K562 (cell line): ENCODE measurements around the gene DENND6B. TPM values are rescaled to one million over a fixed set of nuclear protein-coding genes. Genes with fewer than 3 reads are reported as not detected.
A peak's percentile ranks its signal among the peaks of the same experiment; 100 is the strongest.

Experiments used
- ATAC-seq: fragments of 200-7000 bp; cut with Tn5 transposase; 3 replicates; pipeline ENCODE4 v1.9.1; 2020; ENCODE audit warnings: moderate library complexity
- BruUV-seq: library from RNA; stranded (reverse); fragments of 400-500 nt; replicated peaks from 2 replicates; lab custom pipeline; 2021; lab: Mats Ljungman, UMichigan
- CTCF ChIA-PET: fragments of 300-600 bp; formaldehyde crosslinking; extraction: SDS; loops from one replicate; lab custom pipeline; 2021; ENCODE audit warnings: low intra/inter-chr PET ratio; lab: Yijun Ruan, JAX
- POLR2A ChIA-PET: fragments of 300-600, 350-650 bp; sonication (Branson Sonifier 250); formaldehyde crosslinking; extraction: SDS; loops from one replicate; lab custom pipeline; 2021; ENCODE audit warnings: antibody characterized with exemption, inconsistent platforms; lab: Yijun Ruan, JAX
- DNase-seq, 4 experiments: peaks; one replicate each; pipeline versions ENCODE4 v3.0.0 to v3.0.0-alpha.2; 2011 to 2018; ENCODE audit warnings: low spot score in 3 of 4, mixed read lengths in 3 of 4; ENCODE audit errors: extremely low read depth in 1 of 4
- FAIRE-seq: peaks from 2 replicates; lab custom pipeline; 2011; peaks lifted over from hg19 to GRCh38; lab: Jason Lieb, UNC
- H2AFZ ChIP-seq: 2 replicates; pipeline ENCODE4 v1.6.0; 2011; ENCODE audit warnings: low read depth, low read length, control low read depth, inconsistent platforms
- H3K27ac ChIP-seq: fragments of 200-600 bp; 3 replicates; pipeline ENCODE4 v1.8.0; 2011; ENCODE audit warnings: low read depth, mild to moderate bottlenecking, control low read depth, inconsistent platforms, low read length, moderate library complexity, mixed read lengths; ENCODE audit errors: extremely low read depth
- H3K27me3 ChIP-seq, 2 experiments: fragments of 300-600 bp in 1 of 2; 2 replicates in 1 of 2; 3 replicates in 1 of 2; pipeline versions ENCODE4 v1.6.0 to v1.8.0; 2011; ENCODE audit warnings: inconsistent platforms in 2 of 2, low read length in 2 of 2, mild to moderate bottlenecking in 1 of 2, mixed read lengths in 1 of 2, moderate library complexity in 1 of 2; ENCODE audit not compliant: control insufficient read depth in 2 of 2, insufficient read depth in 2 of 2
- H3K36me3 ChIP-seq: fragments of 300-600 bp; 3 replicates; pipeline ENCODE4 v1.8.0; 2011; ENCODE audit warnings: mild to moderate bottlenecking, low read length, inconsistent platforms; ENCODE audit not compliant: control insufficient read depth, insufficient read depth
- H3K4me1 ChIP-seq, 2 experiments: fragments of 200-600 bp in 1 of 2; replicated peaks in 1 of 2; 2 replicates in 1 of 2; 3 replicates in 1 of 2; pipeline versions ENCODE4 v1.5.1 to v1.8.0; 2011; ENCODE audit warnings: inconsistent platforms in 2 of 2, low read length in 2 of 2, mild to moderate bottlenecking in 1 of 2, mixed read lengths in 1 of 2, moderate library complexity in 1 of 2; ENCODE audit not compliant: control insufficient read depth in 2 of 2, insufficient read depth in 2 of 2
- H3K4me2 ChIP-seq: 2 replicates; pipeline ENCODE4 v1.6.1; 2011; ENCODE audit warnings: low read length, control low read depth, inconsistent platforms, mixed read lengths; ENCODE audit not compliant: insufficient read depth
- H3K4me3 ChIP-seq: fragments of 200-600 bp; sonication (generic), shearing (Covaris generic); 2 replicates; pipeline ENCODE4 v1.5.1; 2016; ENCODE audit warnings: control low read depth, inconsistent platforms
- H3K79me2 ChIP-seq: fragments of 200-600 bp; 3 replicates; pipeline ENCODE4 v1.8.0; 2011; ENCODE audit warnings: low read length, inconsistent platforms; ENCODE audit not compliant: control insufficient read depth, insufficient read depth
- H3K9ac ChIP-seq, 2 experiments: 2 replicates each; pipeline versions ENCODE4 v1.6.0 to v1.6.1; 2011; ENCODE audit warnings: low read depth in 2 of 2, low read length in 2 of 2, control low read depth in 1 of 2, inconsistent platforms in 1 of 2, mild to moderate bottlenecking in 1 of 2, mixed read lengths in 1 of 2; ENCODE audit not compliant: insufficient read depth in 1 of 2
- H3K9me1 ChIP-seq: one replicate; pipeline ENCODE4 v1.6.0; 2011; ENCODE audit warnings: inconsistent platforms, mild to moderate bottlenecking, low read length, moderate library complexity; ENCODE audit not compliant: control insufficient read depth, insufficient read depth
- H3K9me3 ChIP-seq: replicated peaks from 2 replicates; pipeline ENCODE4 v1.5.1; 2011; ENCODE audit warnings: low read depth, low read length, inconsistent platforms; ENCODE audit not compliant: control insufficient read depth, insufficient read depth
- H4K20me1 ChIP-seq: replicated peaks from 2 replicates; pipeline ENCODE4 v1.6.1; 2011; ENCODE audit warnings: low read length, inconsistent platforms, mixed read lengths; ENCODE audit not compliant: control insufficient read depth, insufficient read depth
- CXXC5 ChIP-seq: fragments of 250-450 bp; sonication (Bioruptor Pico); IDR thresholded peaks from 2 replicates; pipeline ENCODE4 v1.8.0; 2022; ENCODE audit warnings: inconsistent platforms, mild to moderate bottlenecking, moderate library complexity
- ELF2 ChIP-seq: fragments of 250-450 bp; sonication (Bioruptor Pico); IDR thresholded peaks from 2 replicates; pipeline ENCODE4 v1.5.0; 2021; ENCODE audit warnings: mild to moderate bottlenecking
- GTF2A2 ChIP-seq: IDR thresholded peaks from 2 replicates; pipeline ENCODE4 v1.6.1; 2016; ENCODE audit warnings: mild to moderate bottlenecking, missing genetic modification characterization, missing compliant biosample characterization
- NCOA4 ChIP-seq: fragments of 450-650 bp; IDR thresholded peaks from 2 replicates; pipeline ENCODE4 v1.6.1; 2018; ENCODE audit warnings: mild to moderate bottlenecking; ENCODE audit not compliant: partially characterized antibody
- NONO ChIP-seq, 2 experiments: fragments of 200-400 bp in 1 of 2; fragments of 450-650 bp in 1 of 2; formaldehyde crosslinking in 1 of 2; IDR thresholded peaks; 2 replicates each; pipeline ENCODE4 v1.6.1; 2017; ENCODE audit warnings: low read depth in 2 of 2, mild to moderate bottlenecking in 2 of 2, moderate library complexity in 2 of 2, low read length in 1 of 2
- POLR2G ChIP-seq: fragments of 200-400 bp; formaldehyde crosslinking; IDR thresholded peaks from 2 replicates; pipeline ENCODE4 v1.6.1; 2017; ENCODE audit warnings: low read depth, mild to moderate bottlenecking, antibody characterized with exemption, low read length, moderate library complexity
- RB1 ChIP-seq: fragments of 450-650 bp; IDR thresholded peaks from 2 replicates; pipeline ENCODE4 v1.6.1; 2017; ENCODE audit warnings: low read depth, mild to moderate bottlenecking
- WGBS: fragments of 100-300 bp; shearing (Covaris generic); methylation state at CpG from one replicate; pipeline ENCODE4 v1.1.6; 2016; ENCODE audit warnings: low coverage, mixed read lengths; ENCODE audit not compliant: insufficient coverage; ENCODE audit errors: missing lambda C conversion rate; 5-methylcytosine and 5-hydroxymethylcytosine counted together
- in situ Hi-C: fragments of 300-500 bp; cut with MboI; formaldehyde crosslinking; loops from 4 replicates; pipeline ENCODE4 v1.15.0; 2018; ENCODE audit warnings: inconsistent platforms, mixed read lengths
- intact Hi-C: fragments of 100-400 bp; cut with micrococcal nuclease; formaldehyde crosslinking; loops from 2 replicates; pipeline ENCODE4 v1.14.2; 2022
- polyA plus RNA-seq, 8 experiments: library from polyadenylated mRNA; depleted of rRNA in 4 of 8; stranded (reverse) in 5 of 8; unstranded in 3 of 8; fragments of >200 nt; fragmentation: Nextera tagmentation in 2 of 8; fragmentation: Illumina TruSeq in 1 of 8; extraction: Ambion mirVana in 2 of 8; extraction: Trizol in 1 of 8; gene quantifications; 2 replicates each; pipeline versions ENCODE4 v1.2.1 to v1.2.3, GENCODE V29; 2011 to 2014; ENCODE audit warnings: inconsistent platforms in 1 of 8, missing spikeins in 1 of 8
- total RNA-seq, 7 experiments: library from RNA; depleted of rRNA in 6 of 7; stranded (reverse); fragments of >200 nt in 6 of 7; fragmentation: Illumina TruSeq in 2 of 7; extraction: Trizol in 2 of 7; gene quantifications; 2 replicates each; pipeline versions ENCODE4 v1.2.1 to v1.2.3, GENCODE V29; 2011 to 2021; ENCODE audit warnings: low replicate concordance in 1 of 7
- TF ChIP-seq, protein P1 (sequence below): sonication (generic); formaldehyde crosslinking; IDR thresholded peaks from 2 replicates; pipeline ENCODE4 v1.8.0; 2022; ENCODE audit warnings: mild to moderate bottlenecking, missing genetic modification reagents
- TF ChIP-seq, protein P2 (sequence below), 2 experiments: IDR thresholded peaks; 2 replicates each; pipeline ENCODE4 v1.6.1; 2012; ENCODE audit warnings: improper control_type of control experiment in 2 of 2, low read depth in 2 of 2, low read length in 2 of 2, borderline replicate concordance in 1 of 2
- TF ChIP-seq, protein P3 (sequence below): fragments of 250-450 bp; sonication (Bioruptor Pico); IDR thresholded peaks from 2 replicates; pipeline ENCODE4 v1.5.1; 2021; ENCODE audit warnings: mild to moderate bottlenecking

Gene DENND6B
- total and polyA plus RNA-seq, 9 of the 15 experiments (the other 6 are each of a cell fraction or from before 2014, with no cell fraction given) = 0.07 to 3.7 (median 1.5) TPM

DNA sequence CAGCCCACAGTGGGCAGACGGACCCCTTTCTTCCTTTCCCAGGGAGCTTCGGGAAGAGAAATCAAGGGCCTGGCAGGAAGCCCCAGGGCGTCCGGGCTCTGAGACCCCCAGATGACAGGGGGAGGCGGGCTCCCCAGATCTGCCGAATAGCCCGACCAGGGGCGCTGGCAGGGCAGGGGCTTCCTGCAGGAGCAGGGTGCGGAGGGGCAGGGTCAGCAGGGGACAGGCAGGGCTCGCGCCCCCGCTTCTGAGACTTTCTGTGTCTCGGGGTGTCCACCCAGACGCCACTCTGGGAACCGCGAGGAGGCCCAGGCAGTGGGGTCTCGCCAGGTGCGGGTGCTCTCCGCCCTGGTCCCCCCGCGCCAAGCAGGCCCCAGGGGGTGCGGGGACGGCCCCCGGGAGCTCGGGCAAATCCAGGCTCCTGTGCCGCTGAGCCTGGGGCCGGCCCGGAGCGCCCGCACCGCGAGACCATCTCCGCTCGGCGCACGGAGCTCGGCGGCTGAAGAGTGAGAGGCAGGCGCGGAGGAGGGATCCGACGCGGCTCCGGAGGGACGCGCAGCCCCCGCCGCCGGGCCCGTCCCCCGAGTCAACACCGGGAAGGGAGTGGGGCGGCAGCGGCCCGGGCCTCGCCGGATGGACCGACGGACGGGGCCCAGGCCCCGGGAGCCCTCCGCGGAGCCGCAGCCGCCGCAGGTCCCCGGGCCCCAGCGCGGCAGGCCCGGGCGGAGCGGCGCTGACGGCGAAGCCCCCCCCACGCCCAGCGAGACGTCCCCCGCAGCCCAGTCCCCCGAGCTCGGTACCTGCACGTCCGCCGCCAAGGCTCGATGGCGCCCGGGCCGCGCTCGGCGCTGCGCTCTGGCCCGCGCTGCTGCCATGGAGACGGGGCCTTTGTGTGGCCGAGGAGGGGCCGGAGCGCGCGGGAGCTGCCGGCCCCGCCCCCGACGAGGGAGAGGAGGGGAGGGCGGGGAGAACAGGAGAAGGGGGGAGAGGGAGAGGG, 19.8 kb downstream of the DENND6B start, which contains the start of gene PLXNB2:
Gene PLXNB2 (minus strand): TSS at position 894 of the 997 bp plus-strand sequence. CDS start 17,062 bp downstream, outside the sequence.
- Histone ChIP-seq H3K4me1 (peaks cover 34 to 91% of the 10 kb centered on the region in 2 experiments), H3K27me3 (no peaks in the 10 kb centered on the region), H3K4me3 (peak within 1 kb of the TSS; percentile 59), H3K9me1 (no peaks in the 10 kb centered on the region), H3K9me3 (no peaks in the 10 kb centered on the region), H3K36me3 (no peaks in the 10 kb centered on the region), H4K20me1 (no peaks in the 10 kb centered on the region), H2AFZ (0 out of 2 replicates have a peak within 1 kb of the TSS, but pooled peaks have one; percentile 16), H3K79me2 (peaks cover 50% of the 10 kb centered on the region), H3K27ac (peak within 1 kb of the TSS; percentile 74), H3K9ac (peak within 1 kb of the TSS; percentile 75 to 91), H3K4me2 (peak within 1 kb of the TSS; percentile 61)
- WGBS = 0% methylated on average over 8 of the region's 105 CpGs
- intact Hi-C loops = no loop called here
- FAIRE-seq = no peak
- BruUV-seq = no TSS peak
- ChIA-PET POLR2A (interaction anchor here (0.6 to 2.5 kb wide), 4 partner anchors 13 to 45 kb away, joined by 3 to 11 read pairs (median 3); partner anchors contain the start of gene MAPK12), CTCF (no interaction called here)
- in situ Hi-C loops = no loop called here
- ATAC-seq = peak; percentile 68
- DNase-seq = peak; percentile 80 to 87 (median 84)
- TF ChIP-seq, protein P1, sequence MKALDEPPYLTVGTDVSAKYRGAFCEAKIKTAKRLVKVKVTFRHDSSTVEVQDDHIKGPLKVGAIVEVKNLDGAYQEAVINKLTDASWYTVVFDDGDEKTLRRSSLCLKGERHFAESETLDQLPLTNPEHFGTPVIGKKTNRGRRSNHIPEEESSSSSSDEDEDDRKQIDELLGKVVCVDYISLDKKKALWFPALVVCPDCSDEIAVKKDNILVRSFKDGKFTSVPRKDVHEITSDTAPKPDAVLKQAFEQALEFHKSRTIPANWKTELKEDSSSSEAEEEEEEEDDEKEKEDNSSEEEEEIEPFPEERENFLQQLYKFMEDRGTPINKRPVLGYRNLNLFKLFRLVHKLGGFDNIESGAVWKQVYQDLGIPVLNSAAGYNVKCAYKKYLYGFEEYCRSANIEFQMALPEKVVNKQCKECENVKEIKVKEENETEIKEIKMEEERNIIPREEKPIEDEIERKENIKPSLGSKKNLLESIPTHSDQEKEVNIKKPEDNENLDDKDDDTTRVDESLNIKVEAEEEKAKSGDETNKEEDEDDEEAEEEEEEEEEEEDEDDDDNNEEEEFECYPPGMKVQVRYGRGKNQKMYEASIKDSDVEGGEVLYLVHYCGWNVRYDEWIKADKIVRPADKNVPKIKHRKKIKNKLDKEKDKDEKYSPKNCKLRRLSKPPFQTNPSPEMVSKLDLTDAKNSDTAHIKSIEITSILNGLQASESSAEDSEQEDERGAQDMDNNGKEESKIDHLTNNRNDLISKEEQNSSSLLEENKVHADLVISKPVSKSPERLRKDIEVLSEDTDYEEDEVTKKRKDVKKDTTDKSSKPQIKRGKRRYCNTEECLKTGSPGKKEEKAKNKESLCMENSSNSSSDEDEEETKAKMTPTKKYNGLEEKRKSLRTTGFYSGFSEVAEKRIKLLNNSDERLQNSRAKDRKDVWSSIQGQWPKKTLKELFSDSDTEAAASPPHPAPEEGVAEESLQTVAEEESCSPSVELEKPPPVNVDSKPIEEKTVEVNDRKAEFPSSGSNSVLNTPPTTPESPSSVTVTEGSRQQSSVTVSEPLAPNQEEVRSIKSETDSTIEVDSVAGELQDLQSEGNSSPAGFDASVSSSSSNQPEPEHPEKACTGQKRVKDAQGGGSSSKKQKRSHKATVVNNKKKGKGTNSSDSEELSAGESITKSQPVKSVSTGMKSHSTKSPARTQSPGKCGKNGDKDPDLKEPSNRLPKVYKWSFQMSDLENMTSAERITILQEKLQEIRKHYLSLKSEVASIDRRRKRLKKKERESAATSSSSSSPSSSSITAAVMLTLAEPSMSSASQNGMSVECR (CRISPR knock-in tag) = peak; percentile 51; the same call in 1 of the 2 replicates
- peak; percentile 44; the same call in 1 of the 2 replicates for TF ChIP-seq CXXC5 (CRISPR knock-in tag)
- TF ChIP-seq, protein P2, sequence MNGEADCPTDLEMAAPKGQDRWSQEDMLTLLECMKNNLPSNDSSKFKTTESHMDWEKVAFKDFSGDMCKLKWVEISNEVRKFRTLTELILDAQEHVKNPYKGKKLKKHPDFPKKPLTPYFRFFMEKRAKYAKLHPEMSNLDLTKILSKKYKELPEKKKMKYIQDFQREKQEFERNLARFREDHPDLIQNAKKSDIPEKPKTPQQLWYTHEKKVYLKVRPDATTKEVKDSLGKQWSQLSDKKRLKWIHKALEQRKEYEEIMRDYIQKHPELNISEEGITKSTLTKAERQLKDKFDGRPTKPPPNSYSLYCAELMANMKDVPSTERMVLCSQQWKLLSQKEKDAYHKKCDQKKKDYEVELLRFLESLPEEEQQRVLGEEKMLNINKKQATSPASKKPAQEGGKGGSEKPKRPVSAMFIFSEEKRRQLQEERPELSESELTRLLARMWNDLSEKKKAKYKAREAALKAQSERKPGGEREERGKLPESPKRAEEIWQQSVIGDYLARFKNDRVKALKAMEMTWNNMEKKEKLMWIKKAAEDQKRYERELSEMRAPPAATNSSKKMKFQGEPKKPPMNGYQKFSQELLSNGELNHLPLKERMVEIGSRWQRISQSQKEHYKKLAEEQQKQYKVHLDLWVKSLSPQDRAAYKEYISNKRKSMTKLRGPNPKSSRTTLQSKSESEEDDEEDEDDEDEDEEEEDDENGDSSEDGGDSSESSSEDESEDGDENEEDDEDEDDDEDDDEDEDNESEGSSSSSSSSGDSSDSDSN (IDR thresholded peaks at IDR 0.05; ENCODE audit: borderline replicate concordance in 1 of 2, low read depth in 2 of 2, low read length in 2 of 2) = 0 out of 4 replicates have a peak, but pooled peaks of 1 of the 2 experiments have one; percentile 18
- no peak for TF ChIP-seq NCOA4
- TF ChIP-seq ELF2 (CRISPR knock-in tag) = no peak
- peak; percentile 69 for TF ChIP-seq POLR2G
- peak; percentile 43; the same call in 1 of the 2 replicates for TF ChIP-seq RB1
- no peak for TF ChIP-seq GTF2A2 (tag)
- peak in 1 of 2 experiments; percentile 23; a peak in 1 of 4 replicates for TF ChIP-seq NONO (IDR thresholded peaks at IDR 0.05; ENCODE audit: low read depth in 2 of 2, low read length in 1 of 2)
- TF ChIP-seq, protein P3, sequence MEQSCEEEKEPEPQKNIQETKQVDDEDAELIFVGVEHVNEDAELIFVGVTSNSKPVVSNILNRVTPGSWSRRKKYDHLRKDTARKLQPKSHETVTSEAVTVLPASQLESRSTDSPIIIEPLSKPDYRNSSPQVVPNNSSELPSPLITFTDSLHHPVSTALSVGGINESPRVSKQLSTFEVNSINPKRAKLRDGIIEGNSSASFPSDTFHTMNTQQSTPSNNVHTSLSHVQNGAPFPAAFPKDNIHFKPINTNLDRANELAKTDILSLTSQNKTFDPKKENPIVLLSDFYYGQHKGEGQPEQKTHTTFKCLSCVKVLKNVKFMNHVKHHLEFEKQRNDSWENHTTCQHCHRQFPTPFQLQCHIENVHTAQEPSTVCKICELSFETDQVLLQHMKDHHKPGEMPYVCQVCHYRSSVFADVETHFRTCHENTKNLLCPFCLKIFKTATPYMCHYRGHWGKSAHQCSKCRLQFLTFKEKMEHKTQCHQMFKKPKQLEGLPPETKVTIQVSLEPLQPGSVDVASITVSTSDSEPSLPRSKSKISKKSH = no peak
